Hepatocyte (in vitro differentiated cells): ENCODE results near the gene KATNB1. TPM values are rescaled to one million over a fixed set of nuclear protein-coding genes. Genes with fewer than 3 reads are reported as not detected.

Experiments
- DNase-seq: peaks from one replicate; pipeline ENCODE4 v3.0.0-alpha.2; 2016; ENCODE audit warnings: low spot score
- H2AFZ ChIP-seq: fragments of 200-600 bp; sonication (generic); 2 replicates; pipeline ENCODE4 v1.6.0; 2016; ENCODE audit warnings: antibody characterized with exemption, mild to moderate bottlenecking
- H3K27ac ChIP-seq: fragments of 200-600 bp; sonication (generic); 2 replicates; pipeline ENCODE4 v1.5.1; 2016; ENCODE audit warnings: mild to moderate bottlenecking
- H3K27me3 ChIP-seq: fragments of 200-600 bp; sonication (generic); 2 replicates; pipeline ENCODE4 v1.6.1; 2016
- H3K36me3 ChIP-seq: fragments of 200-600 bp; sonication (generic); replicated peaks from 2 replicates; pipeline ENCODE4 v1.5.1; 2016; ENCODE audit warnings: low read depth; ENCODE audit not compliant: insufficient read depth
- H3K4me1 ChIP-seq: fragments of 200-600 bp; sonication (generic); 2 replicates; pipeline ENCODE4 v1.5.1; 2016; ENCODE audit warnings: mild to moderate bottlenecking, moderate library complexity; ENCODE audit not compliant: insufficient read depth
- H3K4me2 ChIP-seq: fragments of 200-600 bp; sonication (generic); 2 replicates; pipeline ENCODE4 v1.6.0; 2016
- H3K4me3 ChIP-seq: fragments of 200-600 bp; sonication (generic); 2 replicates; pipeline ENCODE4 v1.5.1; 2016; ENCODE audit warnings: mild to moderate bottlenecking
- H3K79me2 ChIP-seq: fragments of 200-600 bp; sonication (generic); 2 replicates; pipeline ENCODE4 v1.6.0; 2017; ENCODE audit warnings: mild to moderate bottlenecking
- H3K9me2 ChIP-seq: fragments of 200-600 bp; sonication (generic); replicated peaks from 2 replicates; pipeline ENCODE4 v1.6.0; 2017; ENCODE audit warnings: mild to moderate bottlenecking; ENCODE audit not compliant: insufficient read depth
- H3K9me3 ChIP-seq: fragments of 200-600 bp; sonication (generic); 2 replicates; pipeline ENCODE4 v1.5.1; 2016; ENCODE audit warnings: low read depth, mild to moderate bottlenecking
- H4K20me1 ChIP-seq: fragments of 200-600 bp; sonication (generic); 2 replicates; pipeline ENCODE4 v1.6.0; 2016; ENCODE audit warnings: mild to moderate bottlenecking; ENCODE audit not compliant: insufficient read depth, poor library complexity, severe bottlenecking
- EZH2 ChIP-seq: fragments of 200-600 bp; sonication (generic); IDR thresholded peaks from 2 replicates; pipeline ENCODE4 v1.6.1; 2016; ENCODE audit warnings: antibody characterized with exemption, mild to moderate bottlenecking, borderline replicate concordance
- EZH2phosphoT487 ChIP-seq: fragments of 200-600 bp; sonication (generic); IDR thresholded peaks from one replicate; pipeline ENCODE4 v1.6.1; 2018; ENCODE audit warnings: antibody characterized with exemption, mild to moderate bottlenecking, low read depth, moderate library complexity; ENCODE audit not compliant: unreplicated experiment, severe bottlenecking
- WGBS: methylation state at CpG from one replicate; pipeline ENCODE4 v1.1.6; 2016; ENCODE audit warnings: low lambda C conversion rate; ENCODE audit errors: missing lambda C conversion rate; 5-methylcytosine and 5-hydroxymethylcytosine counted together
- polyA plus RNA-seq: library from polyadenylated mRNA; unstranded; fragments of >200 nt; fragmentation: Nextera tagmentation; extraction: Ambion mirVana; gene quantifications from 2 replicates; pipeline ENCODE4 v1.2.1, GENCODE V29; 2016
- total RNA-seq: library from RNA; depleted of rRNA; stranded (reverse); fragments of >200 nt; gene quantifications from 2 replicates; pipeline ENCODE4 v1.2.3, GENCODE V29; 2014
- TF ChIP-seq, protein P1 (sequence below): fragments of 200-600 bp; sonication (generic); IDR thresholded peaks from 2 replicates; pipeline ENCODE4 v1.5.1; 2016; ENCODE audit warnings: antibody characterized with exemption, mild to moderate bottlenecking; ENCODE audit not compliant: poor library complexity

KATNB1 gene
- total and polyA plus RNA-seq, 2 experiments from 2014 or later, result 12.3 to 15.3 TPM

DNA sequence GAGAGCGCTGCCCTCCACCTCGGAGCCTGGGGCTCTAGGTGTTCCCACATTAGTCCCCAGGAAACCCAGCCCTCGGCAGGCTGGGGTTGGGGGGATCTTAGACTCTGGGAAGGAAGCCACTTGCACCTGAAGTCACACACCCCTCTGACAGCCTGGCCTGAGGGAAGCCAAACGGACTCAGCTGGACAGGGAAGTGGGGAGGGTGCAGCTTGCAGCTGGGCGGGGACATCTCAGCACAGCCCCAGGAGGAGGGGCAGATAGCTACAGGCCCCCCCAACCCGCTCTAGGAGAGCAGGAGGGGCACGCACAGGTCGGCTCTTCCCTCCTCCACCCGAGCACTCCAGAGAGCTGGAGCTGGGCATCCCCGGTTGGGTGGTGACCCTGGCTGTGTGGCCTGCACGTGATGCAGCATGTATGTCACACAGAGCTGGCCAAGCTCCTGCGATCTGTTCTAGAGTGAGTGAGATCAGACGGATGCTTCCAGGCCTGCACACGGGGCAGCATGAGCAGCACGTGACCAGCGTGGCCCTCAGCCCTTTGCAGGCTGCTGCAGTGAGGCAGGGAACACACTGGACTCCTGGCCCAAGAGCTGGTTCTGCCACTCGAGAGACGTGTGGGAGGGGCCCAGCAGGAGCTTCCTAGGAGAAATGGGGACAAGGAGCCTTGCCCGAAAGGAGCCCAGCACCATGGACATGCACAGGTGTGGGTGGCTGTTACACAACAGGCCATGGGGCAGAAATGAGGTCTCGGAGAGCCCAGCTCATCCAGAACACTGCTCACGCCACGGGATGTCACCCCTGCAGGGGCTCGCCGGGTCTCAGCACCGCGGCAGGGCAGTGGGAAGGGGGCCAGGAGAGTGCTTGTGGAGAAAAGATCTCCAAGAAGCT is 51.3 kb downstream of the KATNB1 start:
- H3K36me3 ChIP-seq, result no peaks in the 10 kb centered on the region
- H3K9me3 ChIP-seq, result no peaks in the 10 kb centered on the region
- H4K20me1 ChIP-seq, result no peaks in the 10 kb centered on the region
- H3K27me3 ChIP-seq, result no peaks in the 10 kb centered on the region
- TF ChIP-seq EZH2phosphoT487, result no peak
- TF ChIP-seq EZH2, result no peak
- TF ChIP-seq, protein P1, sequence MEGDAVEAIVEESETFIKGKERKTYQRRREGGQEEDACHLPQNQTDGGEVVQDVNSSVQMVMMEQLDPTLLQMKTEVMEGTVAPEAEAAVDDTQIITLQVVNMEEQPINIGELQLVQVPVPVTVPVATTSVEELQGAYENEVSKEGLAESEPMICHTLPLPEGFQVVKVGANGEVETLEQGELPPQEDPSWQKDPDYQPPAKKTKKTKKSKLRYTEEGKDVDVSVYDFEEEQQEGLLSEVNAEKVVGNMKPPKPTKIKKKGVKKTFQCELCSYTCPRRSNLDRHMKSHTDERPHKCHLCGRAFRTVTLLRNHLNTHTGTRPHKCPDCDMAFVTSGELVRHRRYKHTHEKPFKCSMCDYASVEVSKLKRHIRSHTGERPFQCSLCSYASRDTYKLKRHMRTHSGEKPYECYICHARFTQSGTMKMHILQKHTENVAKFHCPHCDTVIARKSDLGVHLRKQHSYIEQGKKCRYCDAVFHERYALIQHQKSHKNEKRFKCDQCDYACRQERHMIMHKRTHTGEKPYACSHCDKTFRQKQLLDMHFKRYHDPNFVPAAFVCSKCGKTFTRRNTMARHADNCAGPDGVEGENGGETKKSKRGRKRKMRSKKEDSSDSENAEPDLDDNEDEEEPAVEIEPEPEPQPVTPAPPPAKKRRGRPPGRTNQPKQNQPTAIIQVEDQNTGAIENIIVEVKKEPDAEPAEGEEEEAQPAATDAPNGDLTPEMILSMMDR, result no peak
- 88% methylated on average over 26 of the region's 26 CpGs for WGBS
- no peak overlapping the region for H3K4me2 ChIP-seq
- H3K4me1 ChIP-seq, result no peaks in the 10 kb centered on the region
- no peak overlapping the region for H3K27ac ChIP-seq
- no peaks in the 10 kb centered on the region for H3K9me2 ChIP-seq
- no peaks in the 10 kb centered on the region for H3K79me2 ChIP-seq
- no peak overlapping the region for H3K4me3 ChIP-seq
- H2AFZ ChIP-seq, result no peak overlapping the region
- DNase-seq, result no peak

DNA sequence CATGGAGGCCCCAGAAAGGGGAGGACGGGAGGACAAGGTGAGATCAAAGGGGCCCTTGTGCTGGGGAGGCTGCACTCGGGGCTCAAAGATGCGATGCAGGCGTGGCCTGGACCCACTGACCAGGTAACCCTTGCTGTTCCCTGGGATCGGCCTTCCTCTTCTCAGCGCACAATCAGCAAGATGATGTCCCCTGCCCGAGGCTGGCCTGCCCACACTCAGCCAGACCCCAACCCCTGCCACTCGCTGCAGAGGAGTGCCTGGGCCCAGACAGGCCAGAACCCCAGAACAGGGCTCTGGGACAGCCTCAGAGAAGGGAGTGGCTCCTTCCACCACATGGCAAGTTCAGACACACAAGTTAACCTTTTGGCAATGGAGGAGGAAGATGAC is 51.9 kb downstream of the KATNB1 start:
- Histone ChIP-seq H3K79me2 (no peaks in the 10 kb centered on the region), H3K4me1 (no peaks in the 10 kb centered on the region), H3K36me3 (no peaks in the 10 kb centered on the region), H3K9me3 (no peaks in the 10 kb centered on the region), H3K4me2 (no peak overlapping the region), H3K4me3 (no peak overlapping the region), H3K9me2 (no peaks in the 10 kb centered on the region), H3K27ac (no peak overlapping the region), H4K20me1 (no peaks in the 10 kb centered on the region), H2AFZ (no peak overlapping the region), H3K27me3 (no peaks in the 10 kb centered on the region)
- 80% methylated on average over 8 of the region's 8 CpGs for WGBS
- DNase-seq, result no peak
- TF ChIP-seq EZH2phosphoT487, result no peak
- TF ChIP-seq, protein P1, result no peak

DNA sequence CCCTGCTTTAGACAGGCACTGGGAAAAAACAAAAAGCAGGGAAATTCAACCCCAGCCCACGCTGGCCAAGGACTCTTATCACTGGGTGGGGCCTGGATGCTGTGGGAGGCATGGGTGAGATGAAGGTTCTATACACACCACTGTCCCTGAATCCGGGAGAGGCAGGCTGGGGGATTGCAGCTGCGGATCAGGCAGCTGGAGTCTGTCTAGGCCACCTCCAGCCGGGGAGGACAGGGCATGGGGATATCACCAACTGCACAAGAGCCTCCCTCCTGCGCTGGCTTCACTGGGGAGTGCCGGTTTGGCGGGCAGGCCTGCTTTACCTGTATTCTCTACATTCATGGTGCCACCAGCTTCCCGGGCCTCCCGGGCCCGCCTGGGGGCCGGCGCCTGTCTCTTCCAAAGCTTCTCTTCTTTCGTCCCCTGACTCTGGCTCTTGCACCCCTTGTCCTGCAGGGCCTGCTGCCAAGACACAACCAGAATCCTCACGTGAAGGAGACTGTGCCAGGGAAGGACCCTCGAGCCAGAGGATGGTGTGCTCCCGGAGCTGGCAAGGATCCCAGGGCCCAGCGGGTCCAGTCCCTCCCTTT is 52.8 kb downstream of the KATNB1 start:
- no peak overlapping the region for H2AFZ ChIP-seq
- H3K9me2 ChIP-seq, result no peaks in the 10 kb centered on the region
- H3K4me1 ChIP-seq, result no peaks in the 10 kb centered on the region
- H3K36me3 ChIP-seq, result no peaks in the 10 kb centered on the region
- no peak overlapping the region for H3K27ac ChIP-seq
- H3K4me2 ChIP-seq, result no peak overlapping the region
- H3K79me2 ChIP-seq, result no peaks in the 10 kb centered on the region
- 80% methylated on average over 16 of the region's 17 CpGs for WGBS
- no peak for TF ChIP-seq EZH2phosphoT487
- TF ChIP-seq EZH2, result no peak
- TF ChIP-seq, protein P1, result no peak
- H3K9me3 ChIP-seq, result no peaks in the 10 kb centered on the region
- H3K4me3 ChIP-seq, result no peak overlapping the region
- no peaks in the 10 kb centered on the region for H4K20me1 ChIP-seq
- DNase-seq, result no peak
- no peaks in the 10 kb centered on the region for H3K27me3 ChIP-seq
